HuH-7.5 (cell line): Measurements from ENCODE around the gene AGPS.
"Not testable (repeated sequence)": the region's sequence is repeated elsewhere in the genome, so short reads cannot be mapped to it uniquely, and the experiment has no call there.

Experiments
- DNase-seq: peaks from one replicate; pipeline ENCODE4 v3.0.0; 2011; ENCODE audit warnings: low spot score

AGPS gene

GRCh38 chr2:177474301-177474700, 81.7 kb downstream of the AGPS start:
- DNase-seq = no peak

- no peak for DNase-seq
Measured at GRCh38 chr2:177474998-177475397, 82.4 kb downstream of the AGPS start.

DNA sequence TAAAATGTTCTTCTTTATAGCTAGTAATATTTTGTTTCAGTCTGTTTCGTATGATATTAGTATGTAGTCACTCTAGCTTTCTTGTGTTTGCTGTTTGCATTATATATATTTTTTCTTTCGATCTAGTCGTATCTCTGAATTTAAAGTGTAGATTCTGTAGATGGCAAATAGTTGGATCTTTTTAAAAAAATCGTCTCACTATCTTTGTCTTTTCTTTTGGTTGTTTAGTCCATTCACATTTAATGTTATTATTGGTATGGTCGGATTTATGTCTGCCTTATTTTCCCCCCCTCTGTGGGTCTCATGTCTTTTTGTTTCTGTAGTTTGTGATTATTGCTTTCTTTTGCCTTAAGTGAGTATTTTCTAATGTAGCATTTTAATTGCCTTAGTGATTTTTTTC, 84.3 kb downstream of the AGPS start:
- DNase-seq = no peak

GRCh38 chr2:177478029-177478428, 85.5 kb downstream of the AGPS start:
- no peak for DNase-seq

GRCh38 chr2:177478907-177479306, 86.3 kb downstream of the AGPS start:
- no peak for DNase-seq

DNA sequence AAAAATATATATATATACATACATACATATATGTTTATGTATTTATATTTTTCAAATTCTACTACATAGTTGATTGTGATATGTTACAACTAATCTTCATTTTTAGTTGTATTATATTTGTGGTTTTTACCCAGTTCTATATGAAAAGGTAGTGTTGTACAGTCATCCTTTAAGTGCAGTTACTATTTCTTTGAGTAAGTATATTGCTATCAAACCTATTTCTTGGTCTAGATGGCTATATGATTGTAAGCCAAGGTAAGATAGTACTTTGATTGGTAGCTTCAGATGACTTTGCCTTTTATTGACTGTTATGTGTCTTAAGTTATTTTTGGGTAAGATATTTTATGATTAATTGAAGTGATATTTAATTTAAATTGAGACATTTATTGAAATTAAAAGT, 89.6 kb downstream of the AGPS start:
- DNase-seq = no peak

DNA sequence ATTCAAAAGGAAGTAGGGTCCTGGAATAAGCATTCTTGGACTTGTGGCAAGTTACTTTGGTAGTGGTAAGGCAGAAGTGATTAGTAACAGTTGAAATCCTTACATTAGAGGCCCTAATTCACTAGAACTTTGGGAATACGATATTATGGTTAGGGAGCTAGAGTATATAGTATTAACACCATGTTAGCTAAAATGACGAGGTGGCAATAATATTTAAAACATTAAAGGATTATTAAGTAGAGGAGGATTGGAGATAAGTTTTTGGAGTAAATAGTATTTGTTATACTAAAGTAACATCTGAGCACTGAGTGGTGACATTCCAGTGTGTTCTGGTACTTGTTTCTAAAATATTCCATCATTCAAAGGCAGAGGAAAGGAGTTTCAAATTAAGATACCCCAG, 91.0 kb downstream of the AGPS start:
- no peak for DNase-seq

GRCh38 chr2:177484180-177484795, 91.7 kb downstream of the AGPS start:
- DNase-seq = no peak

DNA sequence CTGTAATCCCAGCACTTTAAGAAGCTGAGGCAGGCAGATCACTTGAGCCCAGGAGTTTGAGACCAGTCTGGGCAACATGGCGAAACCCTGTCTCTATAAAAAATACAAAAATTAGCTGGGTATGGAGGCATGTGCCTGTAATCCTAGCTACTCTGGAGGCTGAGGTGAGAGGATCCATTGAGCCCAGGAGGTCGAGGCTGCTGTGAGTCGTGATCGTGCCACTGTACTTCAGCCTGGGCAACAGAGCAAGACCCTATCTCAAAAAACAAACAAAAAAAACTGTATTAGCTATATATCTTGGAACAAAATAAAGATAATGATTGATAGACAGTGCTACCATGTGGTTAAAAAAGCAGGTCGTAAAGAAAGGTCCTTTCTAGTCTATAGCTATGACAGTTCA, 93.1 kb downstream of the AGPS start:
- not testable (repeated sequence) for DNase-seq

GRCh38 chr2:177489719-177490301, 97.2 kb downstream of the AGPS start:
- DNase-seq = peak; percentile 11

DNA sequence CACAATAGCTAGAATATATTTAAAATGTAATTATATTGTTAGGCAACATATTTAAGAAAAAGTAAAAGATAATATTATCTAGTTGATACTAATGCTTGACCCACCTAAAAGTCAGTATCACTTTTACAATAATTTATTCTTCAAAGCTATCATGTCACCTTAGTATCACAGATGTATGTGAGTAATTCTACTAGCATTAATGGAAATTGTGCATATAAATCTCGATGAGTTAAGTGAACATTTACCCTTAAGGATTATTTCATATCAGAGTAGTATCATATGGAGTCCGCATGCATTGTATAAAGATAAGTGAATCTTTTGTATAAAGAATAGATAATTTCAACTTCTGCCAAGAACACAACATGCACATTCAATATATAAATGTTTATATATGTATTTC, 103.4 kb downstream of the AGPS start:
- DNase-seq = no peak

- no peak for DNase-seq
Measured at GRCh38 chr2:177496921-177497320, 104.3 kb downstream of the AGPS start.

GRCh38 chr2:177501186-177501585, 108.6 kb downstream of the AGPS start:
- DNase-seq = no peak

- no peak for DNase-seq
Measured at GRCh38 chr2:177506505-177506904, 113.9 kb downstream of the AGPS start.

DNA sequence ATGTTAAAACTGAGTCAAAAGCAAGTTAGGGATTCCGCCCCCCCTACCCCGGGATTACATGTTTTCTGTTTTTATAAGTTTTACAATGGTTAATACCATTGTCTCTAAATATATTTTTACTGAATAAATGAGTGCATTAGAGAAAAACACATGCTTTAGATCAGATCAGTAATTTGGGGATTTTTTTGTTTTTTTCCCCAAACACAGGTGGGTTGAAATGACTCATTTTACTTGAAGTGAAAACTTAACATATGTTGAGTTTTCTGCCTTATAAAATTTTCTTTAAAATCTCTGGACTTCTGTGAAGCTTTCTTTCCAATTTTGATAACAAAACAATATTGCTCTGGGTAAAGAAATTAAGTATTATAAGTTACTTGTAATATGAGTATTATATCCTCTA, 114.4 kb downstream of the AGPS start:
- no peak for DNase-seq

DNA sequence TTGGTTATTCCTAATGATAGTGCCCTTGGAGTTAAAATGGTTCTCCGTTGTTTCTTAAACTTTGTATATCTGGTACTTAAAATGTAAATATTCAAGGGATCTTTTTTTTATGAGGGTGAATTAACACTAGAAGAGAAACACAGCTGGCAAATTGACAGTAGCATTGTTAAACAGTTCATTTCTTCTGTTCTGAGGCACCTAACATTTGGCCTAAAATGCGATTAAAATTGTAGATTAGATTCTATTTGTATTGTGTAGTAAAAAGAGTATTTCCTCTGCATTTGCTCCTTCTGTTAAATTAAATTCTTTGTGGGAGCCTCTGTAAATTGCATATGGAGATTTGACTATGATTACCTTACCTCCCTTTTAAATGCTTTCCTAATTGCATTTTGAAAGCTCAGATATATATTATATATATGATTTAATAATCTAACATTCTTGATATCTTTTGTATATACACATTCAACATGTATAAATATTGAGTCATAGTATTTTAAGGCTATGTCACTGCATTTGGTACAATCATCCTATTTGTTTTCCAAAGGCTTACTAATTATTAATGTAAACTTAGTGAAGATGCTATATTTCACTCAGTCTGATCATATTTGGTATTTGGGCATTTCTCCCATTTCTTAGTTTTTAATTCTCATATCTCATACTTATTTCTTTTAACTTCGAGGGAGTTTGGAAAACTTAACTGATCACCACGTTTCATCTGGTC, 124.4 kb downstream of the AGPS start:
- DNase-seq = no peak

GRCh38 chr2:177518754-177519153, 126.2 kb downstream of the AGPS start:
- no peak for DNase-seq

- no peak for DNase-seq
Measured at GRCh38 chr2:177519534-177520115, 127.1 kb downstream of the AGPS start.

GRCh38 chr2:177520324-177520723, 127.8 kb downstream of the AGPS start:
- DNase-seq = no peak

- no peak for DNase-seq
Measured at GRCh38 chr2:177523781-177524180, 131.2 kb downstream of the AGPS start.

GRCh38 chr2:177525351-177525924, 132.9 kb downstream of the AGPS start:
- no peak for DNase-seq

DNA sequence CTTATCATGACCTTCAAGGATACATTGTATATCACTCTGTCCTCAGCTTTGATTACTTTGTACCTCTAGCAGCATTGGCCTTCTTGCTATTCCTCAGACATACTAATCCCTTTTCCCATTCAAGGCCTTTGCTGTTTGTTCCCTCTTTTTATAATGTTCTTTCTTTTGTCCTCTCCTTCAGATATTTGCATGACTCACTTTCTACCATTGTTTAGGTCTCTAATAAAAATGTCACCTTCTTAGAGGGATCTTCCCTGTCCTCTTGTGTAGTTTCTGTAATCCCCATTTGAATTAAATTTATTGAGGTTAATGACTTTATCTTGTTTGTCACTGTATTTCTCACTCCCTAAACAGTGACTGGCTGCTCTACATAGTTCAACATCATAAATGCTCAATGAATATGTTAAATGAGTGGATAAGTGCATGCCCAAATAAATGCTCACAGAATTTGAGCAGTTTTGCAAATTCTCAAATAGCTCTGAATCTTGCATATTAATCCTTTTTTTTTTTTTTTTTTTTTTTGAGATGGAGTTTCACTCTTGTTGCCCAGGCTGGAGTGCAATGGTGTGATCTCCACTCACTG, 135.9 kb downstream of the AGPS start:
- no peak for DNase-seq

- DNase-seq = no peak
Measured at GRCh38 chr2:177529166-177529565, 136.6 kb downstream of the AGPS start.
